ENCODE data around the gene SLC41A3.

DNA sequence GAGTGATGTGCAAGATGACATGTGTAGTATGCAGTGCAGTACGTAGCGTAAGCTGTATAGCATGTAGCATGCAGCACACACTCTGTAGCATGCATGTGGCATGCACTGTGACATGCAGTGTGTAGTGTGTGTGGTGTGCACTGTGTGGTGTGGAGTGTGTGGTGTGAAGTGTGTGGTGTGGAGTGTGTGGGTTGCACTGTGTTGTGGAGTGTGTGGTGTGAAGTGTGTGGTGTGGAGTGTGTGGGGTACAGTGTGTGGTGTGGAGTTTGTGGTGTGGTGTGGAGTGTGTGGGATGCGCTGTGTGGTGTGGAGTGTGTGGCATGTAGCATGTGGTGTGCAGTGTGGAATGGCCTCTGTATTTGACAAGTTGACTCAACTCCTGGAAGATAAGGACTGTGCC lies 75.7 kb downstream of the SLC41A3 start:
- TF ChIP-seq POLR2AphosphoS5 (IDR thresholded peaks at IDR 0.05) (no peak), POLR2A (IDR thresholded peaks at IDR 0.05) (no peak), EP300 (IDR thresholded peaks at IDR 0.05) (no peak)
- TF ChIP-seq, protein P1, sequence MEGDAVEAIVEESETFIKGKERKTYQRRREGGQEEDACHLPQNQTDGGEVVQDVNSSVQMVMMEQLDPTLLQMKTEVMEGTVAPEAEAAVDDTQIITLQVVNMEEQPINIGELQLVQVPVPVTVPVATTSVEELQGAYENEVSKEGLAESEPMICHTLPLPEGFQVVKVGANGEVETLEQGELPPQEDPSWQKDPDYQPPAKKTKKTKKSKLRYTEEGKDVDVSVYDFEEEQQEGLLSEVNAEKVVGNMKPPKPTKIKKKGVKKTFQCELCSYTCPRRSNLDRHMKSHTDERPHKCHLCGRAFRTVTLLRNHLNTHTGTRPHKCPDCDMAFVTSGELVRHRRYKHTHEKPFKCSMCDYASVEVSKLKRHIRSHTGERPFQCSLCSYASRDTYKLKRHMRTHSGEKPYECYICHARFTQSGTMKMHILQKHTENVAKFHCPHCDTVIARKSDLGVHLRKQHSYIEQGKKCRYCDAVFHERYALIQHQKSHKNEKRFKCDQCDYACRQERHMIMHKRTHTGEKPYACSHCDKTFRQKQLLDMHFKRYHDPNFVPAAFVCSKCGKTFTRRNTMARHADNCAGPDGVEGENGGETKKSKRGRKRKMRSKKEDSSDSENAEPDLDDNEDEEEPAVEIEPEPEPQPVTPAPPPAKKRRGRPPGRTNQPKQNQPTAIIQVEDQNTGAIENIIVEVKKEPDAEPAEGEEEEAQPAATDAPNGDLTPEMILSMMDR (IDR thresholded peaks at IDR 0.05) = no peak

Data from gastroesophageal sphincter (tissue), 3 donors.